Thoracic aorta (tissue), 2 donors: ENCODE data around the gene OR52E4. TPM values are rescaled to one million over a fixed set of nuclear protein-coding genes. Genes with fewer than 3 reads are reported as not detected.

ENCODE experiments used
- ATAC-seq: fragments of 150-250 bp; one replicate; pipeline ENCODE4 v1.8.0; 2017; ENCODE audit warnings: low read depth; ENCODE audit not compliant: insufficient number of reproducible peaks, low FRiP score
- DNase-seq: peaks from one replicate; pipeline ENCODE4 v3.0.0-alpha.2; 2020; ENCODE audit warnings: low spot score
- H3K27ac ChIP-seq, 2 donors: fragments of 200-600 bp; sonication (generic); 1 replicate in 1 of 2; 2 replicates in 1 of 2; pipeline ENCODE4 v1.5.1; 2016; ENCODE audit warnings: mild to moderate bottlenecking in 2 of 2, moderate library complexity in 2 of 2
- H3K27me3 ChIP-seq: fragments of 200-600 bp; sonication (generic); replicated peaks from 2 replicates; pipeline ENCODE4 v1.6.0; 2016; ENCODE audit warnings: mild to moderate bottlenecking; ENCODE audit not compliant: insufficient read depth
- H3K36me3 ChIP-seq: fragments of 200-600 bp; sonication (generic); one replicate; pipeline ENCODE4 v1.5.1; 2016
- H3K4me1 ChIP-seq, 2 donors: fragments of 200-600 bp; sonication (generic); 1 replicate in 1 of 2; 2 replicates in 1 of 2; pipeline versions ENCODE4 v1.5.1 to v1.6.0; 2016; ENCODE audit warnings: low read depth in 2 of 2, mild to moderate bottlenecking in 1 of 2; ENCODE audit not compliant: control insufficient read depth in 1 of 2
- H3K4me3 ChIP-seq: fragments of 200-600 bp; sonication (generic); 2 replicates; pipeline ENCODE4 v1.5.1; 2016; ENCODE audit warnings: mild to moderate bottlenecking
- H3K9me3 ChIP-seq: fragments of 200-600 bp; sonication (generic); 2 replicates; pipeline ENCODE4 v1.5.1; 2016
- total RNA-seq, 2 donors: library from RNA; depleted of rRNA; stranded (reverse); fragments of >200 nt; gene quantifications; one replicate each; pipeline versions ENCODE4 v1.1.0 to v1.2.3, GENCODE V29; 2016
- TF ChIP-seq, protein P1 (sequence below): fragments of 200-600 bp; sonication (generic); IDR thresholded peaks from one replicate; pipeline ENCODE4 v1.5.1; 2019; ENCODE audit warnings: antibody characterized with exemption

The OR52E4 gene
- total RNA-seq, 2 donors from 2014 or later: not detected

DNA sequence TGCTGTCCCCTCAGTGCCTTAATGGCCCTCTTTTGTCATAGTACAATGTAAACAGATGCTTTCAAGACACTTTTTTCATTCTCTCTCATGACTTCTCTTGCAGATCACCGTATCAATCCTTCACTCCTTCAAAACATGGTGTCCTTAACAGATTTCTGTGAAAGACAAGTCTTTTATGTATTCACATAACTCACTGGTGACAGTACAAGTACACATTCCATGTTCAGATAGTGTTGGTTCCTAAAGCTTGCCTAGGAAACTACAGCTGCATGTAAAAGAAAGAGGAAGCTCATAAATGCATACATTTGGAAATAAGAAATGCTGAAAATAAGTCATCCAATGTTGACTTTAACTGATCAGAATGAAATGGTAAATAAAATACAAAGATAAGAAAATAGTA lies 33.7 kb upstream of the OR52E4 start:
- no peaks in the 10 kb centered on the region for H3K9me3 ChIP-seq

DNA sequence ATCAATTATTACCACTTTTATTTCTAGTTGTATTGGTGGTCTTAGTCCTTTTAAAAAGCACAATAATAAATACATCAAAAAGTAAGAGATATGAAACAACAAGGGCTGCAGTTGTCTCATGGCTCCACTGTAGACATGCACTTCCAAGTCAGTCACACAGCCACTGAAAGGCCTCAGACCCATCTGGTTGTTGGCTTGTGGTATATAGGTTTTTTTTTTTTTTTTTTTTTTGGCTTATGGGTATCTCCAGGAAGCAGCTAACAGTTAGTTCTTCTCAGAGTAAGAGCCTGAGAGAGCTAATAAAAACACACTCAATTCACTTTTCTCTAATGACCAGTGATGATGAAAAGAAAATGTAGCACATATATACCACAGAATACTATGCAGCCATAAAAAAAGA lies 32.7 kb upstream of the OR52E4 start:
- TF ChIP-seq, protein P1, sequence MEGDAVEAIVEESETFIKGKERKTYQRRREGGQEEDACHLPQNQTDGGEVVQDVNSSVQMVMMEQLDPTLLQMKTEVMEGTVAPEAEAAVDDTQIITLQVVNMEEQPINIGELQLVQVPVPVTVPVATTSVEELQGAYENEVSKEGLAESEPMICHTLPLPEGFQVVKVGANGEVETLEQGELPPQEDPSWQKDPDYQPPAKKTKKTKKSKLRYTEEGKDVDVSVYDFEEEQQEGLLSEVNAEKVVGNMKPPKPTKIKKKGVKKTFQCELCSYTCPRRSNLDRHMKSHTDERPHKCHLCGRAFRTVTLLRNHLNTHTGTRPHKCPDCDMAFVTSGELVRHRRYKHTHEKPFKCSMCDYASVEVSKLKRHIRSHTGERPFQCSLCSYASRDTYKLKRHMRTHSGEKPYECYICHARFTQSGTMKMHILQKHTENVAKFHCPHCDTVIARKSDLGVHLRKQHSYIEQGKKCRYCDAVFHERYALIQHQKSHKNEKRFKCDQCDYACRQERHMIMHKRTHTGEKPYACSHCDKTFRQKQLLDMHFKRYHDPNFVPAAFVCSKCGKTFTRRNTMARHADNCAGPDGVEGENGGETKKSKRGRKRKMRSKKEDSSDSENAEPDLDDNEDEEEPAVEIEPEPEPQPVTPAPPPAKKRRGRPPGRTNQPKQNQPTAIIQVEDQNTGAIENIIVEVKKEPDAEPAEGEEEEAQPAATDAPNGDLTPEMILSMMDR: no peak
- Histone ChIP-seq H3K4me1 (no peaks in the 10 kb centered on the region), H3K27ac (no peak overlapping the region), H3K36me3 (no peaks in the 10 kb centered on the region), H3K27me3 (no peaks in the 10 kb centered on the region), H3K9me3 (no peaks in the 10 kb centered on the region), H3K4me3 (no peak overlapping the region)
- DNase-seq (no peak), ATAC-seq (no peak)

More for the DNA sequence above, 33.7 kb upstream of the OR52E4 start:
- H3K36me3 ChIP-seq: no peaks in the 10 kb centered on the region
- H3K4me1 ChIP-seq: no peaks in the 10 kb centered on the region
- H3K27ac ChIP-seq: no peak overlapping the region
- TF ChIP-seq, protein P1: no peak
- ATAC-seq (no peak), DNase-seq (no peak)
- H3K4me3 ChIP-seq: no peak overlapping the region
- no peaks in the 10 kb centered on the region for H3K27me3 ChIP-seq

DNA sequence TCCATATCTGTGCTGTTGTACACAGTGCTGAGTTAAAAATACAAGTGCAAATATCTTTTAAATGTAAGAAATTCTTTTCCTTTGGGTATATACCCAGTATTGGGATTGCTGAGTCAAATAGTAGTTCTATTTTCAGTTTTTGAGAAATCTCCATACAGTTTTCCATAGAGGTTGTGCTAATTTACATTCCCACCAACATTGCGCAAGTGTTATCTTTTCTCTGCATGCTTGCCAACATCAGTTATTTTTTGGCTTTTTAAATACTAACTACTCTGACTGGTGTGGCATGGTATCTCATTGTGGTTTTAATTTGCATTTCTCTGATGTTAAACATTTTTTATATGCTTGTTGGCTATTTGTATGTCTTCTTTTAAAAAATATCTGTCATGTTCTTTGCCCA lies 29.4 kb upstream of the OR52E4 start:
- H3K9me3 ChIP-seq: no peaks in the 10 kb centered on the region
- TF ChIP-seq, protein P1: no peak
- H3K4me1 ChIP-seq: no peaks in the 10 kb centered on the region
- no peaks in the 10 kb centered on the region for H3K36me3 ChIP-seq
- no peak for ATAC-seq
- no peaks in the 10 kb centered on the region for H3K27me3 ChIP-seq
- H3K27ac ChIP-seq: no peak overlapping the region
- H3K4me3 ChIP-seq: no peak overlapping the region
- DNase-seq: no peak

DNA sequence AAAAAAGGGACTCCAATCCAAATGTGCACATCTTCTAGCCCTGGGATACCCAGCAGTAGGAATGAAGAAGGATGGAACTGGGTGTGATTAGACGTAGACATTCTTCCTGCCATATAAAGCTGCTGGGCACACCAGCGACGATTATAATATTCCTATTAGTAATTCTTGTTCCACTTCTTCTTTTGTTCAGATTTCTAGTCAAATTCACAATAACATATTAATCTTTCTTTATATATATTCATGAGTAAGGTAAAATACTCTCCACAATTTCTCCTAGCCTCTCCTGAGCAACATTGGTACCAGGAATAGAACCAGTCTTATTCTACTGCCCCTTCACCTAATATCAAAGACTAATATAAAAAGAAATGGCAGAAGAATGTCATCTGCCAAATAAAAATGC lies 22.8 kb upstream of the OR52E4 start, which contains the start of gene OR52E8:
Gene OR52E8 (minus strand): TSS at position 101 of the 400 bp plus-strand sequence. CDS start 0 bp downstream, at position 101.
- Histone ChIP-seq H3K36me3 (no peaks in the 10 kb centered on the region), H3K4me3 (no peak within 1 kb of the TSS), H3K27me3 (no peaks in the 10 kb centered on the region), H3K9me3 (no peaks in the 10 kb centered on the region), H3K4me1 (no peaks in the 10 kb centered on the region), H3K27ac (no peak within 1 kb of the TSS)
- TF ChIP-seq, protein P1: no peak
- ATAC-seq (no peak), DNase-seq (no peak)

DNA sequence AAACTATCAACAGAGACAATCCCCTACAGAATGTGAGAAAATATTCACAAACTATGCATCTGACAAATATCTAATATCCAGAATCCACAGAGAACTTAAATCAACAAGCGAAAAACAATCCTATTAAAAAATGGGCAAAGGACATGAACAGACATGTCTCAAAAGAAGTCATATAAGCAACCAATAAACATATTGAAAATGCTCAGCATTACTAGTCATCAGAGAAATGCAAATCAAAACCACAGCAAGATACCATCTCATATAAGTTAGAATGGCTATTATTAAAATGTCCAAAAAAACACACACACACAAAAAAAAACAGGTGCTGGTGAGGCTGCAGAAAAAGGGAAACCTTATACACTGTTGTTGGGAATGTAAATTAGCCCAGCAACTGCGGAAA lies 14.6 kb upstream of the OR52E4 start:
- DNase-seq (no peak), ATAC-seq (no peak)
- H3K27ac ChIP-seq: no peak overlapping the region
- no peaks in the 10 kb centered on the region for H3K9me3 ChIP-seq
- no peaks in the 10 kb centered on the region for H3K4me1 ChIP-seq
- H3K4me3 ChIP-seq: no peak overlapping the region
- no peaks in the 10 kb centered on the region for H3K36me3 ChIP-seq
- TF ChIP-seq, protein P1: no peak
- no peaks in the 10 kb centered on the region for H3K27me3 ChIP-seq
